Vagina (tissue), 2 donors: Measurements from ENCODE around the gene SNRNP200.

ENCODE experiments used
- CTCF ChIP-seq, 3 experiments: fragments of 450-650 bp in 2 of 3; fragments of 200-600 bp in 1 of 3; sonication (generic) in 1 of 3; IDR thresholded peaks; one replicate each; pipeline ENCODE4 v1.5.1; 2017 to 2019; ENCODE audit warnings: antibody characterized with exemption in 3 of 3, mild to moderate bottlenecking in 2 of 3, moderate library complexity in 2 of 3
- POLR2A ChIP-seq, 2 donors: fragments of 450-650 bp; IDR thresholded peaks; one replicate each; pipeline ENCODE4 v1.6.1; 2017; ENCODE audit warnings: antibody characterized with exemption in 2 of 2, mild to moderate bottlenecking in 2 of 2, moderate library complexity in 2 of 2

- TF ChIP-seq CTCF (IDR thresholded peaks at IDR 0.05): no peak
- no peak for TF ChIP-seq POLR2A (IDR thresholded peaks at IDR 0.05)
Measured at GRCh38 chr2:96262306-96262705, 43.0 kb downstream of the SNRNP200 start.
